NT2/D1 (cell line): ENCODE results near the gene PROM1.

Experiments
- DNase-seq: peaks from one replicate; pipeline ENCODE4 v3.0.0-alpha.2; 2011; ENCODE audit warnings: low read depth, low spot score
- H3K27me3 ChIP-seq: 2 replicates; pipeline ENCODE4 v1.6.0; 2011; ENCODE audit warnings: mild to moderate bottlenecking; ENCODE audit not compliant: insufficient read length, insufficient read depth
- H3K36me3 ChIP-seq: 2 replicates; pipeline ENCODE4 v1.6.1; 2011; ENCODE audit warnings: mild to moderate bottlenecking, low read length, mixed read lengths; ENCODE audit not compliant: insufficient read depth, insufficient read length
- H3K4me1 ChIP-seq: 2 replicates; pipeline ENCODE4 v1.5.1; 2011; ENCODE audit not compliant: insufficient read depth, insufficient read length
- H3K4me3 ChIP-seq: 2 replicates; pipeline ENCODE4 v1.5.1; 2011; ENCODE audit warnings: low read depth; ENCODE audit not compliant: insufficient read length
- H3K9ac ChIP-seq: 2 replicates; pipeline ENCODE4 v1.6.0; 2011; ENCODE audit warnings: low read depth; ENCODE audit not compliant: insufficient read length
- H3K9me3 ChIP-seq: 2 replicates; pipeline ENCODE4 v1.5.1; 2011; ENCODE audit warnings: mild to moderate bottlenecking, low read length; ENCODE audit not compliant: insufficient read depth
- SUZ12 ChIP-seq: IDR thresholded peaks from 2 replicates; pipeline ENCODE4 v1.6.1; 2011; ENCODE audit not compliant: insufficient read length, insufficient read depth; ENCODE audit errors: extremely low read depth
- YY1 ChIP-seq: IDR thresholded peaks from 2 replicates; pipeline ENCODE4 v1.6.1; 2011; ENCODE audit not compliant: insufficient read length, insufficient read depth
- ZNF274 ChIP-seq: IDR thresholded peaks from 2 replicates; pipeline ENCODE4 v1.6.1; 2011; ENCODE audit warnings: mild to moderate bottlenecking, low read depth, low read length

Gene PROM1

GRCh38 chr4:15986907-15987306 is 96.9 kb downstream of the PROM1 start:
- TF ChIP-seq YY1 (no peak), ZNF274 (no peak), SUZ12 (no peak)
- no peak for DNase-seq
- no peaks in the 10 kb centered on the region for H3K4me1 ChIP-seq
- peaks cover 67% of the 10 kb centered on the region for H3K36me3 ChIP-seq
- H3K27me3 ChIP-seq, result no peaks in the 10 kb centered on the region
- no peak overlapping the region for H3K9ac ChIP-seq
- 0 out of 2 replicates have a peak, but pooled peaks cover 3% of the 10 kb centered on the region for H3K9me3 ChIP-seq
- no peak overlapping the region for H3K4me3 ChIP-seq

GRCh38 chr4:15983610-15984009 is 100.2 kb downstream of the PROM1 start:
- Histone ChIP-seq H3K4me3 (no peak overlapping the region), H3K9ac (no peak overlapping the region), H3K27me3 (no peaks in the 10 kb centered on the region), H3K36me3 (peaks cover 47% of the 10 kb centered on the region), H3K4me1 (no peaks in the 10 kb centered on the region), H3K9me3 (0 out of 2 replicates have a peak, but pooled peaks cover 3% of the 10 kb centered on the region)
- no peak for DNase-seq
- TF ChIP-seq SUZ12 (no peak), YY1 (no peak), ZNF274 (no peak)

GRCh38 chr4:15982842-15983524 is 100.8 kb downstream of the PROM1 start:
- 0 out of 2 replicates have a peak, but pooled peaks cover 3% of the 10 kb centered on the region for H3K9me3 ChIP-seq
- H3K4me3 ChIP-seq, result no peak overlapping the region
- peaks cover 51% of the 10 kb centered on the region for H3K36me3 ChIP-seq
- no peaks in the 10 kb centered on the region for H3K27me3 ChIP-seq
- H3K9ac ChIP-seq, result no peak overlapping the region
- DNase-seq, result no peak
- no peaks in the 10 kb centered on the region for H3K4me1 ChIP-seq
- TF ChIP-seq SUZ12 (no peak), ZNF274 (no peak), YY1 (no peak)

GRCh38 chr4:15976456-15977447 is 107.1 kb downstream of the PROM1 start:
- H3K36me3 ChIP-seq, result peaks cover 26% of the 10 kb centered on the region
- H3K27me3 ChIP-seq, result no peaks in the 10 kb centered on the region
- no peaks in the 10 kb centered on the region for H3K9me3 ChIP-seq
- no peaks in the 10 kb centered on the region for H3K4me1 ChIP-seq
- TF ChIP-seq ZNF274, result no peak
- TF ChIP-seq YY1, result no peak
- TF ChIP-seq SUZ12, result no peak
- H3K9ac ChIP-seq, result no peak overlapping the region
- no peak overlapping the region for H3K4me3 ChIP-seq
- no peak for DNase-seq

- H3K27me3 ChIP-seq, result no peaks in the 10 kb centered on the region
- H3K4me1 ChIP-seq, result no peaks in the 10 kb centered on the region
- no peak for DNase-seq
Observed at GRCh38 chr4:15971068-15971801, 112.6 kb downstream of the PROM1 start.

GRCh38 chr4:15968551-15969300 is 115.1 kb downstream of the PROM1 start:
- TF ChIP-seq ZNF274 (no peak), SUZ12 (no peak)
- peaks cover 17% of the 10 kb centered on the region for H3K36me3 ChIP-seq
- no peaks in the 10 kb centered on the region for H3K4me1 ChIP-seq
- peaks cover 9% of the 10 kb centered on the region; the same call in 1 of the 2 replicates for H3K9me3 ChIP-seq
- H3K27me3 ChIP-seq, result no peaks in the 10 kb centered on the region
- DNase-seq, result no peak
- H3K9ac ChIP-seq, result no peak overlapping the region
- H3K4me3 ChIP-seq, result no peak overlapping the region

More at GRCh38 chr4:15971068-15971801, 112.6 kb downstream of the PROM1 start:
- Histone ChIP-seq H3K4me3 (no peak overlapping the region), H3K9ac (no peak overlapping the region), H3K9me3 (peaks cover 6% of the 10 kb centered on the region; the same call in 1 of the 2 replicates), H3K36me3 (peaks cover 17% of the 10 kb centered on the region)
- TF ChIP-seq YY1, result no peak
- no peak for TF ChIP-seq SUZ12
- no peak for TF ChIP-seq ZNF274
